HepG2 (cell line): Measurements from ENCODE around the gene NAXD.

Experiments used
- DNMT1 ChIP-seq: sonication (generic); formaldehyde crosslinking; IDR thresholded peaks from 2 replicates; pipeline ENCODE4 v1.5.1; 2020; ENCODE audit warnings: mild to moderate bottlenecking, missing genetic modification reagents
- FOXA1 ChIP-seq, 2 experiments: fragments of 450-650 bp in 1 of 2; sonication (generic) in 1 of 2; formaldehyde crosslinking in 1 of 2; IDR thresholded peaks; 2 replicates each; pipeline versions ENCODE4 v1.4.0 to v1.6.1; 2016 to 2020; ENCODE audit warnings: missing genetic modification reagents in 1 of 2
- HCFC1 ChIP-seq: fragments of 150-350 bp; IDR thresholded peaks from 2 replicates; pipeline ENCODE4 v1.6.1; 2014; ENCODE audit warnings: low read depth, low read length
- TF ChIP-seq, protein P1 (sequence below): IDR thresholded peaks from 2 replicates; pipeline ENCODE4 v1.6.1; 2016; ENCODE audit warnings: missing compliant biosample characterization, missing genetic modification reagents, borderline replicate concordance
- TF ChIP-seq, protein P2 (sequence below): sonication (generic); formaldehyde crosslinking; IDR thresholded peaks from 2 replicates; pipeline ENCODE4 v1.4.0; 2020; ENCODE audit warnings: missing genetic modification reagents
- TF ChIP-seq, protein P3 (sequence below): sonication (generic); formaldehyde crosslinking; IDR thresholded peaks from 2 replicates; pipeline ENCODE4 v1.5.0; 2020; ENCODE audit warnings: mild to moderate bottlenecking, missing genetic modification reagents, moderate library complexity

DNA sequence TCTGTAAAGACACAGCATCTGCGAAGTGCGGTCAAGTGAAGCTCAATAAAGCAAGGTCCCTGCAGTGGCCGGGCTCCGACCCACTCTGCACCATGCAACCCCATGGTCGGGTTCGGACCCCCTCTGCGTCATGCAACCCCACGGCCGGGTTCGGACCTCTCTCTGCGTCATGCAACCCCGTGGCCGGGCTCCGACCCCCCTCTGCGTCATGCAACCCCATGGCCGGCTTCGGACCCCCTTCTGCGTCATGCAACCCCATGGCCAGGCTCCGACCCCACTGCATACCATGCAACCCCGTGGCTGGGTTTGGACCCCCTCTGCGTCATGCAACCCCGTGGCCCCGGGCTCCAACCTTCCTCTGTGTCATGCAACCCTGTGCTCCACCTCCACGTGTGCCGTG is 46.7 kb downstream of the NAXD start:
- TF ChIP-seq HCFC1 (no peak), FOXA1 (IDR thresholded peaks at IDR 0.05) (no peak), FOXA1 (CRISPR knock-in tag; IDR thresholded peaks at IDR 0.05) (no peak), DNMT1 (no peak)
- TF ChIP-seq, protein P1, sequence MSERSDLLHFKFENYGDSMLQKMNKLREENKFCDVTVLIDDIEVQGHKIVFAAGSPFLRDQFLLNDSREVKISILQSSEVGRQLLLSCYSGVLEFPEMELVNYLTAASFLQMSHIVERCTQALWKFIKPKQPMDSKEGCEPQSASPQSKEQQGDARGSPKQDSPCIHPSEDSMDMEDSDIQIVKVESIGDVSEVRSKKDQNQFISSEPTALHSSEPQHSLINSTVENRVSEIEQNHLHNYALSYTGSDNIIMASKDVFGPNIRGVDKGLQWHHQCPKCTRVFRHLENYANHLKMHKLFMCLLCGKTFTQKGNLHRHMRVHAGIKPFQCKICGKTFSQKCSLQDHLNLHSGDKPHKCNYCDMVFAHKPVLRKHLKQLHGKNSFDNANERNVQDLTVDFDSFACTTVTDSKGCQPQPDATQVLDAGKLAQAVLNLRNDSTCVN (CRISPR knock-in tag), result no peak
- TF ChIP-seq, protein P2, sequence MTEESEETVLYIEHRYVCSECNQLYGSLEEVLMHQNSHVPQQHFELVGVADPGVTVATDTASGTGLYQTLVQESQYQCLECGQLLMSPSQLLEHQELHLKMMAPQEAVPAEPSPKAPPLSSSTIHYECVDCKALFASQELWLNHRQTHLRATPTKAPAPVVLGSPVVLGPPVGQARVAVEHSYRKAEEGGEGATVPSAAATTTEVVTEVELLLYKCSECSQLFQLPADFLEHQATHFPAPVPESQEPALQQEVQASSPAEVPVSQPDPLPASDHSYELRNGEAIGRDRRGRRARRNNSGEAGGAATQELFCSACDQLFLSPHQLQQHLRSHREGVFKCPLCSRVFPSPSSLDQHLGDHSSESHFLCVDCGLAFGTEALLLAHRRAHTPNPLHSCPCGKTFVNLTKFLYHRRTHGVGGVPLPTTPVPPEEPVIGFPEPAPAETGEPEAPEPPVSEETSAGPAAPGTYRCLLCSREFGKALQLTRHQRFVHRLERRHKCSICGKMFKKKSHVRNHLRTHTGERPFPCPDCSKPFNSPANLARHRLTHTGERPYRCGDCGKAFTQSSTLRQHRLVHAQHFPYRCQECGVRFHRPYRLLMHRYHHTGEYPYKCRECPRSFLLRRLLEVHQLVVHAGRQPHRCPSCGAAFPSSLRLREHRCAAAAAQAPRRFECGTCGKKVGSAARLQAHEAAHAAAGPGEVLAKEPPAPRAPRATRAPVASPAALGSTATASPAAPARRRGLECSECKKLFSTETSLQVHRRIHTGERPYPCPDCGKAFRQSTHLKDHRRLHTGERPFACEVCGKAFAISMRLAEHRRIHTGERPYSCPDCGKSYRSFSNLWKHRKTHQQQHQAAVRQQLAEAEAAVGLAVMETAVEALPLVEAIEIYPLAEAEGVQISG (CRISPR knock-in tag), result no peak
- TF ChIP-seq, protein P3, sequence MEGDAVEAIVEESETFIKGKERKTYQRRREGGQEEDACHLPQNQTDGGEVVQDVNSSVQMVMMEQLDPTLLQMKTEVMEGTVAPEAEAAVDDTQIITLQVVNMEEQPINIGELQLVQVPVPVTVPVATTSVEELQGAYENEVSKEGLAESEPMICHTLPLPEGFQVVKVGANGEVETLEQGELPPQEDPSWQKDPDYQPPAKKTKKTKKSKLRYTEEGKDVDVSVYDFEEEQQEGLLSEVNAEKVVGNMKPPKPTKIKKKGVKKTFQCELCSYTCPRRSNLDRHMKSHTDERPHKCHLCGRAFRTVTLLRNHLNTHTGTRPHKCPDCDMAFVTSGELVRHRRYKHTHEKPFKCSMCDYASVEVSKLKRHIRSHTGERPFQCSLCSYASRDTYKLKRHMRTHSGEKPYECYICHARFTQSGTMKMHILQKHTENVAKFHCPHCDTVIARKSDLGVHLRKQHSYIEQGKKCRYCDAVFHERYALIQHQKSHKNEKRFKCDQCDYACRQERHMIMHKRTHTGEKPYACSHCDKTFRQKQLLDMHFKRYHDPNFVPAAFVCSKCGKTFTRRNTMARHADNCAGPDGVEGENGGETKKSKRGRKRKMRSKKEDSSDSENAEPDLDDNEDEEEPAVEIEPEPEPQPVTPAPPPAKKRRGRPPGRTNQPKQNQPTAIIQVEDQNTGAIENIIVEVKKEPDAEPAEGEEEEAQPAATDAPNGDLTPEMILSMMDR (CRISPR knock-in tag), result no peak
